ENCODE data around the gene RNF25. TPM values are rescaled to one million over a fixed set of nuclear protein-coding genes. Genes with fewer than 3 reads are reported as not detected.

The RNF25 gene
- total RNA-seq, 2 experiments from 2014 or later, result 18.0 to 18.6 TPM

GRCh38 chr2:218701806-218702205, 30.0 kb upstream of the RNF25 start:
- ATAC-seq (ENCODE audit: poor library complexity) (no peak), DNase-seq (no peak)
- no peak overlapping the region for H3K4me3 Mint-ChIP-seq
- intact Hi-C loops (cut with DNase I, micrococcal nuclease), result no loop called here
- Histone ChIP-seq H3K9me3 (ENCODE audit: control insufficient read depth in 1 of 2, insufficient read depth in 1 of 2, low read length in 2 of 2) (no peaks in the 10 kb centered on the region), H3K27me3 (ENCODE audit: control insufficient read depth in 1 of 2, insufficient read depth in 2 of 2, low read length in 2 of 2) (peaks cover 0 to 6% of the 10 kb centered on the region in 2 experiments), H3K36me3 (ENCODE audit: insufficient read depth, low read length) (peaks cover 2% of the 10 kb centered on the region), H3K27ac (ENCODE audit: low read depth in 1 of 2, low read length in 2 of 2) (no peak overlapping the region), H3K4me1 (ENCODE audit: insufficient read depth, low read length) (no peaks in the 10 kb centered on the region), H3K4me3 (ENCODE audit: low read length) (no peak overlapping the region)
- H3K27ac Mint-ChIP-seq, result no peak overlapping the region
- peaks cover 4% of the 10 kb centered on the region for H3K36me3 Mint-ChIP-seq (ENCODE audit: low read depth)
- POLR2A ChIA-PET, result no interaction called here
- CTCF ChIA-PET, result interaction anchor here (1.3 kb wide), 1 partner anchor 9 kb away, joined by 3 read pairs; the partner anchor contains the start of gene TTLL4
- H3K9me3 Mint-ChIP-seq, result no peaks in the 10 kb centered on the region
- TF ChIP-seq CTCF (IDR thresholded peaks at IDR 0.05), result no peak
- H3K27me3 Mint-ChIP-seq, result peaks cover 5% of the 10 kb centered on the region
- H3K4me1 Mint-ChIP-seq (ENCODE audit: low read depth), result no peaks in the 10 kb centered on the region

- ChIA-PET CTCF (no interaction called here), POLR2A (no interaction called here)
- no peak for DNase-seq
- no peak overlapping the region for H3K27ac ChIP-seq (ENCODE audit: low read depth in 1 of 2, low read length in 2 of 2)
- no peak for TF ChIP-seq CTCF (IDR thresholded peaks at IDR 0.05)
- intact Hi-C loops (cut with DNase I, micrococcal nuclease), result no loop called here
- H3K4me3 ChIP-seq (ENCODE audit: low read length), result no peak overlapping the region
- Mint-ChIP-seq H3K9me3 (no peaks in the 10 kb centered on the region), H3K27me3 (no peaks in the 10 kb centered on the region), H3K4me1 (ENCODE audit: low read depth) (no peaks in the 10 kb centered on the region), H3K4me3 (no peak overlapping the region), H3K27ac (no peak overlapping the region), H3K36me3 (ENCODE audit: low read depth) (peaks cover 11% of the 10 kb centered on the region)
- H3K36me3 ChIP-seq (ENCODE audit: insufficient read depth, low read length), result peaks cover 2% of the 10 kb centered on the region
- no peak for ATAC-seq (ENCODE audit: poor library complexity)
- no peaks in the 10 kb centered on the region for H3K9me3 ChIP-seq (ENCODE audit: control insufficient read depth in 1 of 2, insufficient read depth in 1 of 2, low read length in 2 of 2)
- H3K4me1 ChIP-seq (ENCODE audit: insufficient read depth, low read length), result no peaks in the 10 kb centered on the region
- H3K27me3 ChIP-seq (ENCODE audit: control insufficient read depth in 1 of 2, insufficient read depth in 2 of 2, low read length in 2 of 2), result no peaks in the 10 kb centered on the region
Measured at GRCh38 chr2:218698885-218699284, 27.1 kb upstream of the RNF25 start.

GRCh38 chr2:218694405-218695145, 22.8 kb upstream of the RNF25 start:
- intact Hi-C loops (cut with DNase I, micrococcal nuclease), result no loop called here
- Mint-ChIP-seq H3K4me1 (ENCODE audit: low read depth) (no peaks in the 10 kb centered on the region), H3K36me3 (ENCODE audit: low read depth) (peaks cover 17% of the 10 kb centered on the region), H3K4me3 (no peak overlapping the region), H3K9me3 (no peaks in the 10 kb centered on the region), H3K27ac (no peak overlapping the region), H3K27me3 (no peaks in the 10 kb centered on the region)
- no peak for ATAC-seq (ENCODE audit: poor library complexity)
- peaks cover 10% of the 10 kb centered on the region for H3K36me3 ChIP-seq (ENCODE audit: insufficient read depth, low read length)
- TF ChIP-seq CTCF (IDR thresholded peaks at IDR 0.05), result no peak
- H3K4me1 ChIP-seq (ENCODE audit: insufficient read depth, low read length), result no peaks in the 10 kb centered on the region
- H3K9me3 ChIP-seq (ENCODE audit: control insufficient read depth in 1 of 2, insufficient read depth in 1 of 2, low read length in 2 of 2), result no peaks in the 10 kb centered on the region
- H3K27ac ChIP-seq (ENCODE audit: low read depth in 1 of 2, low read length in 2 of 2), result no peak overlapping the region
- CTCF ChIA-PET, result no interaction called here
- no peaks in the 10 kb centered on the region for H3K27me3 ChIP-seq (ENCODE audit: control insufficient read depth in 1 of 2, insufficient read depth in 2 of 2, low read length in 2 of 2)
- no peak for DNase-seq
- no peak overlapping the region for H3K4me3 ChIP-seq (ENCODE audit: low read length)
- POLR2A ChIA-PET, result no interaction called here

Measured in CD4-positive, alpha-beta T cell (primary cell).